Trophoblast cell (in vitro differentiated cells and primary cell): ENCODE results near the gene SMPD3.

Experiments
- DNase-seq, 2 donors: peaks; one replicate each; pipeline ENCODE4 v3.0.0-alpha.2; 2016
- H2AFZ ChIP-seq: 2 replicates; pipeline ENCODE4 v1.6.1; 2013; ENCODE audit warnings: low read length, moderate library complexity, mild to moderate bottlenecking; ENCODE audit not compliant: insufficient read depth, poor library complexity
- H2AK5ac ChIP-seq: 2 replicates; pipeline ENCODE4 v1.6.1; 2013; ENCODE audit warnings: mild to moderate bottlenecking, low read length
- H2BK120ac ChIP-seq: 2 replicates; pipeline ENCODE4 v1.6.1; 2013; ENCODE audit warnings: low read length, mild to moderate bottlenecking, moderate library complexity; ENCODE audit not compliant: insufficient read depth, poor library complexity
- H2BK12ac ChIP-seq: 2 replicates; pipeline ENCODE4 v1.6.1; 2013; ENCODE audit warnings: mild to moderate bottlenecking, low read length, moderate library complexity
- H2BK5ac ChIP-seq: 2 replicates; pipeline ENCODE4 v1.6.1; 2013; ENCODE audit warnings: low read length, low read depth, moderate library complexity, mild to moderate bottlenecking; ENCODE audit not compliant: poor library complexity
- H3K14ac ChIP-seq: 2 replicates; pipeline ENCODE4 v1.6.1; 2013; ENCODE audit warnings: mild to moderate bottlenecking, low read length
- H3K18ac ChIP-seq: 2 replicates; pipeline ENCODE4 v1.6.1; 2013; ENCODE audit warnings: mild to moderate bottlenecking, low read length
- H3K23ac ChIP-seq: 2 replicates; pipeline ENCODE4 v1.6.1; 2013; ENCODE audit warnings: low read length
- H3K27ac ChIP-seq: 2 replicates; pipeline ENCODE4 v1.5.1; 2013; ENCODE audit warnings: low read depth, mild to moderate bottlenecking, inconsistent platforms, low read length, moderate library complexity
- H3K27me3 ChIP-seq: 2 replicates; pipeline ENCODE4 v1.6.1; 2013; ENCODE audit warnings: inconsistent platforms, mild to moderate bottlenecking, low read length, moderate library complexity; ENCODE audit not compliant: insufficient read depth
- H3K36me3 ChIP-seq, 2 experiments: 1 replicate in 1 of 2; 2 replicates in 1 of 2; pipeline ENCODE4 v1.6.1; 2013; ENCODE audit warnings: low read length in 2 of 2, mild to moderate bottlenecking in 2 of 2, moderate library complexity in 1 of 2; ENCODE audit not compliant: insufficient read depth in 2 of 2, control insufficient read depth in 1 of 2
- H3K4ac ChIP-seq: 2 replicates; pipeline ENCODE4 v1.6.1; 2013; ENCODE audit warnings: low read depth, mild to moderate bottlenecking, low read length, moderate library complexity
- H3K4me1 ChIP-seq, 2 experiments: 1 replicate in 1 of 2; 2 replicates in 1 of 2; pipeline ENCODE4 v1.6.1; 2013; ENCODE audit warnings: low read length in 2 of 2, mild to moderate bottlenecking in 2 of 2, moderate library complexity in 1 of 2; ENCODE audit not compliant: insufficient read depth in 2 of 2, control insufficient read depth in 1 of 2
- H3K4me2 ChIP-seq: 2 replicates; pipeline ENCODE4 v1.6.1; 2013; ENCODE audit warnings: inconsistent platforms, mild to moderate bottlenecking, low read length, moderate library complexity
- H3K4me3 ChIP-seq: 2 replicates; pipeline ENCODE4 v1.5.1; 2013; ENCODE audit warnings: mild to moderate bottlenecking, low read depth, low read length, inconsistent platforms
- H3K79me1 ChIP-seq: one replicate; pipeline ENCODE4 v1.6.1; 2013; ENCODE audit warnings: low read length
- H3K79me2 ChIP-seq: 2 replicates; pipeline ENCODE4 v1.6.1; 2013; ENCODE audit warnings: low read length, mild to moderate bottlenecking; ENCODE audit not compliant: control insufficient read depth, insufficient read depth, poor library complexity
- H3K9ac ChIP-seq: 2 replicates; pipeline ENCODE4 v1.6.1; 2013; ENCODE audit warnings: mild to moderate bottlenecking, low read length
- H3K9me3 ChIP-seq: 2 replicates; pipeline ENCODE4 v1.6.1; 2013; ENCODE audit warnings: low read depth, mild to moderate bottlenecking, control low read depth, inconsistent platforms, low read length; ENCODE audit not compliant: insufficient read depth
- H4K12ac ChIP-seq: 2 replicates; pipeline ENCODE4 v1.6.1; 2013; ENCODE audit warnings: low read depth, mild to moderate bottlenecking, low read length, moderate library complexity
- H4K8ac ChIP-seq: 2 replicates; pipeline ENCODE4 v1.6.1; 2013; ENCODE audit warnings: low read depth, mild to moderate bottlenecking, low read length, moderate library complexity
- H4K91ac ChIP-seq: one replicate; pipeline ENCODE4 v1.6.1; 2013; ENCODE audit warnings: low read depth, mild to moderate bottlenecking, low read length, moderate library complexity
- WGBS: extraction: QIAGEN DNeasy Blood & Tissue Kit; methylation state at CpG from one replicate; pipeline ENCODE4 v1.1.7; 2013; ENCODE audit warnings: missing lambda C conversion rate; ENCODE audit not compliant: insufficient read length, insufficient coverage; ENCODE audit errors: extremely low coverage; 5-methylcytosine and 5-hydroxymethylcytosine counted together

The SMPD3 gene

GRCh38 chr16:68328151-68328859, 120.0 kb downstream of the SMPD3 start:
- Histone ChIP-seq H2BK12ac (no peak overlapping the region), H3K4me3 (no peak overlapping the region), H4K91ac (peak overlapping the region; percentile 66), H3K36me3 (peaks cover 17 to 18% of the 10 kb centered on the region in 2 experiments), H3K79me1 (peaks cover 10% of the 10 kb centered on the region), H4K8ac (no peak overlapping the region), H3K4ac (no peak overlapping the region), H3K79me2 (no peaks in the 10 kb centered on the region), H3K14ac (no peak overlapping the region), H3K23ac (no peak overlapping the region), H4K12ac (no peak overlapping the region), H3K27me3 (no peaks in the 10 kb centered on the region), H2BK120ac (no peak overlapping the region), H2AK5ac (no peak overlapping the region), H3K9ac (no peak overlapping the region), H3K4me1 (peaks cover 22 to 29% of the 10 kb centered on the region in 2 experiments), H3K27ac (peak overlapping the region; percentile 94), H2AFZ (no peak overlapping the region), H3K4me2 (peak overlapping the region; percentile 59), H3K9me3 (no peaks in the 10 kb centered on the region), H3K18ac (no peak overlapping the region), H2BK5ac (peak overlapping the region; percentile 61)
- DNase-seq: peak; percentile 91 to 99
- WGBS: no CpG with 5 or more reads among the region's 13 CpGs

- Histone ChIP-seq H3K4me2 (no peak overlapping the region), H3K4ac (no peak overlapping the region), H4K12ac (no peak overlapping the region)
These were observed 123.4 kb downstream of the SMPD3 start for GRCh38 chr16:68324780-68325357.

GRCh38 chr16:68324336-68324735, 124.0 kb downstream of the SMPD3 start:
- H3K18ac ChIP-seq: no peak overlapping the region
- H3K4me1 ChIP-seq: peaks cover 9 to 18% of the 10 kb centered on the region in 2 experiments
- H3K4ac ChIP-seq: no peak overlapping the region
- no peak overlapping the region for H3K23ac ChIP-seq
- no peak overlapping the region for H2BK12ac ChIP-seq
- no peak overlapping the region for H4K8ac ChIP-seq
- no peak overlapping the region for H3K4me3 ChIP-seq
- H2AK5ac ChIP-seq: no peak overlapping the region
- no peaks in the 10 kb centered on the region for H3K79me2 ChIP-seq
- no peak overlapping the region for H3K27ac ChIP-seq
- H3K27me3 ChIP-seq: no peaks in the 10 kb centered on the region
- H3K4me2 ChIP-seq: no peak overlapping the region
- no peak overlapping the region for H3K14ac ChIP-seq
- H4K12ac ChIP-seq: no peak overlapping the region
- H3K9me3 ChIP-seq: peaks cover 3% of the 10 kb centered on the region
- H3K9ac ChIP-seq: no peak overlapping the region
- H2BK120ac ChIP-seq: no peak overlapping the region
- DNase-seq: no peak
- no peak overlapping the region for H2BK5ac ChIP-seq
- no peak overlapping the region for H4K91ac ChIP-seq
- no peak overlapping the region for H2AFZ ChIP-seq
- no CpG with 5 or more reads among the region's 5 CpGs for WGBS
- peaks cover 27 to 28% of the 10 kb centered on the region in 2 experiments for H3K36me3 ChIP-seq
- H3K79me1 ChIP-seq: peaks cover 5% of the 10 kb centered on the region

More at GRCh38 chr16:68324780-68325357, 123.4 kb downstream of the SMPD3 start:
- Histone ChIP-seq H2BK120ac (no peak overlapping the region), H3K23ac (no peak overlapping the region), H4K91ac (no peak overlapping the region), H3K27ac (no peak overlapping the region), H3K9me3 (peaks cover 3% of the 10 kb centered on the region), H3K4me3 (no peak overlapping the region), H3K18ac (no peak overlapping the region), H3K27me3 (no peaks in the 10 kb centered on the region), H3K14ac (no peak overlapping the region), H3K4me1 (peaks cover 9 to 18% of the 10 kb centered on the region in 2 experiments), H3K9ac (no peak overlapping the region), H3K36me3 (peaks cover 25 to 27% of the 10 kb centered on the region in 2 experiments), H2BK12ac (no peak overlapping the region), H3K79me2 (no peaks in the 10 kb centered on the region), H2AK5ac (no peak overlapping the region), H2BK5ac (no peak overlapping the region), H3K79me1 (peaks cover 5% of the 10 kb centered on the region), H4K8ac (no peak overlapping the region), H2AFZ (no peak overlapping the region)
- no CpG with 5 or more reads among the region's 8 CpGs for whole genome bisulfite sequencing
- DNase-seq: no peak

- Histone ChIP-seq H3K79me1 (no peaks in the 10 kb centered on the region), H3K36me3 (peaks cover 22 to 30% of the 10 kb centered on the region in 2 experiments), H3K79me2 (no peaks in the 10 kb centered on the region), H4K91ac (no peak overlapping the region), H3K23ac (no peak overlapping the region), H3K4me3 (no peak overlapping the region), H4K8ac (no peak overlapping the region), H3K14ac (no peak overlapping the region), H3K27me3 (no peaks in the 10 kb centered on the region), H2AK5ac (no peak overlapping the region), H3K9ac (no peak overlapping the region), H3K4me1 (no peaks in the 10 kb centered on the region), H2BK120ac (no peak overlapping the region), H2BK5ac (no peak overlapping the region), H3K4me2 (no peak overlapping the region), H2BK12ac (no peak overlapping the region), H3K27ac (no peak overlapping the region), H4K12ac (no peak overlapping the region), H2AFZ (no peak overlapping the region), H3K18ac (no peak overlapping the region), H3K4ac (no peak overlapping the region), H3K9me3 (peaks cover 3% of the 10 kb centered on the region)
- no CpG with 5 or more reads among the region's 6 CpGs for WGBS
- no peak for DNase-seq
These were observed 129.0 kb downstream of the SMPD3 start for GRCh38 chr16:68319185-68319908.
